ENCODE results near the gene SLC26A1.

The SLC26A1 gene

GRCh38 chr4:1027915-1028238 is 34.7 kb upstream of the SLC26A1 start:
- no peak for DNase-seq

GRCh38 chr4:1027219-1027914 is 34.2 kb upstream of the SLC26A1 start:
- DNase-seq: no peak

- DNase-seq: peak; percentile 43 to 67 (median 54)
Measured at GRCh38 chr4:1026115-1026514, 32.9 kb upstream of the SLC26A1 start.

- DNase-seq: no peak
Measured at GRCh38 chr4:1024882-1025545, 31.8 kb upstream of the SLC26A1 start.

- no peak for DNase-seq
Measured at GRCh38 chr4:1023895-1024740, 30.9 kb upstream of the SLC26A1 start.

- DNase-seq: no peak
Measured at GRCh38 chr4:1023075-1023640, 30.0 kb upstream of the SLC26A1 start.

- DNase-seq: no peak
Measured at GRCh38 chr4:1022739-1023066, 29.5 kb upstream of the SLC26A1 start.

GRCh38 chr4:1022051-1022738 is 29.0 kb upstream of the SLC26A1 start:
- DNase-seq: no peak

- DNase-seq: no peak
Measured at GRCh38 chr4:1021386-1022050, 28.3 kb upstream of the SLC26A1 start.

- no peak for DNase-seq
Measured at GRCh38 chr4:1019729-1020470, 26.7 kb upstream of the SLC26A1 start.

GRCh38 chr4:1019320-1019719 is 26.1 kb upstream of the SLC26A1 start:
- DNase-seq: no peak

- DNase-seq: peak; percentile 29 to 60 (median 32)
Measured at GRCh38 chr4:1018147-1019020, 25.2 kb upstream of the SLC26A1 start.

GRCh38 chr4:1017706-1018105 is 24.5 kb upstream of the SLC26A1 start:
- no peak for DNase-seq

GRCh38 chr4:1017211-1017610 is 24.0 kb upstream of the SLC26A1 start:
- no peak for DNase-seq

GRCh38 chr4:1015746-1016145 is 22.5 kb upstream of the SLC26A1 start:
- DNase-seq: no peak

GRCh38 chr4:1015179-1015578 is 22.0 kb upstream of the SLC26A1 start:
- DNase-seq: no peak

- DNase-seq: peak; percentile 18 to 30 (median 22)
Measured at GRCh38 chr4:1014291-1015167, 21.3 kb upstream of the SLC26A1 start.

GRCh38 chr4:1013225-1014073 is 20.2 kb upstream of the SLC26A1 start:
- no peak for DNase-seq

All from suppressor macrophage treated with lipopolysaccharide for 1 hour (primary cell).